Transverse colon (tissue), 4 donors: ENCODE measurements around the gene VPS52.

Source experiments
- CTCF ChIP-seq, 5 experiments: fragments of 200-600 bp in 3 of 5; fragments of 450-650 bp in 2 of 5; sonication (generic) in 3 of 5; IDR thresholded peaks; 1 replicate in 2 of 5; 2 replicates in 3 of 5; pipeline ENCODE4 v1.5.1; 2016 to 2017; ENCODE audit warnings: antibody characterized with exemption in 5 of 5, inconsistent platforms in 3 of 5, mild to moderate bottlenecking in 2 of 5, moderate library complexity in 1 of 5
- EP300 ChIP-seq: sonication (generic); formaldehyde crosslinking; IDR thresholded peaks from one replicate; pipeline ENCODE4 v1.6.1; 2017; ENCODE audit warnings: antibody characterized with exemption, low read depth
- POLR2AphosphoS5 ChIP-seq, 3 donors: sonication (generic); formaldehyde crosslinking; IDR thresholded peaks; one replicate each; pipeline ENCODE4 v1.6.1; 2016; ENCODE audit warnings: antibody characterized with exemption in 3 of 3

- TF ChIP-seq EP300 (no peak), CTCF (IDR thresholded peaks at IDR 0.05) (no peak), POLR2AphosphoS5 (IDR thresholded peaks at IDR 0.05) (no peak)
Measured at GRCh38 chr6:33212857-33213165, 58.9 kb downstream of the VPS52 start.
